SK-N-SH (cell line): ENCODE data around the gene MAN2B2. TPM values are rescaled to one million over a fixed set of nuclear protein-coding genes. Genes with fewer than 3 reads are reported as not detected.

Source experiments
- CTCF ChIA-PET: fragments of 300-600, 350-600 bp; formaldehyde crosslinking; extraction: SDS; loops from one replicate; lab custom pipeline; 2021; lab: Yijun Ruan, JAX
- POLR2A ChIA-PET: fragments of 350-600 bp; sonication (Branson Sonifier 250); formaldehyde crosslinking; extraction: SDS; loops from one replicate; lab custom pipeline; 2020; ENCODE audit warnings: antibody characterized with exemption, inconsistent platforms; lab: Yijun Ruan, JAX
- DNase-seq: peaks from one replicate; pipeline ENCODE4 v3.0.0; 2012
- H2AFZ ChIP-seq: fragments of 200-600 bp; sonication (generic); 2 replicates; pipeline ENCODE4 v1.8.1; 2016; ENCODE audit warnings: antibody characterized with exemption, mild to moderate bottlenecking, low read depth
- H3F3A ChIP-seq: fragments of 200-600 bp; sonication (generic); replicated peaks from 2 replicates; pipeline ENCODE3; 2016; ENCODE audit warnings: antibody characterized with exemption, mild to moderate bottlenecking; ENCODE audit not compliant: insufficient read depth
- H3K27ac ChIP-seq, 2 experiments: fragments of 200-500 bp in 1 of 2; fragments of 200-600 bp in 1 of 2; sonication (Bioruptor generic) in 1 of 2; sonication (generic), shearing (Covaris generic) in 1 of 2; 2 replicates each; pipeline versions ENCODE4 v1.5.1 to v1.6.1; 2014 to 2016; ENCODE audit warnings: low read depth in 2 of 2, inconsistent platforms in 1 of 2, low read length in 1 of 2, mild to moderate bottlenecking in 1 of 2, mixed read lengths in 1 of 2
- H3K27me3 ChIP-seq: fragments of 200-600 bp; sonication (generic), shearing (Covaris generic); 2 replicates; pipeline ENCODE4 v1.6.1; 2016; ENCODE audit warnings: mixed run types; ENCODE audit not compliant: insufficient read depth
- H3K36me3 ChIP-seq, 2 experiments: fragments of 200-500 bp in 1 of 2; fragments of 200-600 bp in 1 of 2; sonication (Bioruptor generic) in 1 of 2; sonication (generic) in 1 of 2; replicated peaks in 1 of 2; 2 replicates each; pipeline versions ENCODE3 to v1.5.1; 2014 to 2016; ENCODE audit warnings: low read length in 1 of 2, mild to moderate bottlenecking in 1 of 2; ENCODE audit not compliant: insufficient read depth in 2 of 2, control insufficient read depth in 1 of 2
- H3K4me1 ChIP-seq, 2 experiments: fragments of 200-500 bp in 1 of 2; fragments of 200-600 bp in 1 of 2; sonication (Bioruptor generic) in 1 of 2; sonication (generic), shearing (Covaris generic) in 1 of 2; 2 replicates each; pipeline versions ENCODE4 v1.5.1 to v1.6.1; 2014 to 2016; ENCODE audit warnings: low read depth in 1 of 2, low read length in 1 of 2, mixed run types in 1 of 2; ENCODE audit not compliant: insufficient read depth in 2 of 2, control insufficient read depth in 1 of 2
- H3K4me2 ChIP-seq: fragments of 200-600 bp; sonication (generic), shearing (Covaris generic); 2 replicates; pipeline ENCODE4 v1.6.1; 2017; ENCODE audit warnings: mixed run types
- H3K4me3 ChIP-seq, 2 experiments: fragments of 200-500 bp in 1 of 2; fragments of 200-600 bp in 1 of 2; sonication (Bioruptor generic) in 1 of 2; sonication (generic), shearing (Covaris generic) in 1 of 2; 2 replicates each; pipeline versions ENCODE4 v1.5.1 to v1.8.1; 2014 to 2016; ENCODE audit warnings: low read depth in 2 of 2, inconsistent platforms in 1 of 2, low read length in 1 of 2, mild to moderate bottlenecking in 1 of 2, mixed read lengths in 1 of 2, moderate library complexity in 1 of 2
- H3K79me2 ChIP-seq: fragments of 200-600 bp; sonication (generic); 2 replicates; pipeline ENCODE4 v1.8.1; 2017; ENCODE audit warnings: mild to moderate bottlenecking; ENCODE audit not compliant: insufficient read depth
- H3K9ac ChIP-seq: fragments of 200-600 bp; sonication (generic); 2 replicates; pipeline ENCODE4 v1.6.1; 2017; ENCODE audit warnings: mixed run types
- H3K9me2 ChIP-seq: fragments of 200-600 bp; sonication (generic); 2 replicates; pipeline ENCODE4 v1.6.1; 2017; ENCODE audit warnings: mixed run types
- H3K9me3 ChIP-seq: fragments of 200-600 bp; sonication (generic); 2 replicates; pipeline ENCODE4 v1.6.1; 2017; ENCODE audit warnings: mixed run types, mild to moderate bottlenecking, moderate library complexity
- H4K20me1 ChIP-seq: fragments of 200-600 bp; sonication (generic); 2 replicates; pipeline ENCODE4 v1.6.1; 2017; ENCODE audit warnings: mild to moderate bottlenecking, mixed run types; ENCODE audit not compliant: insufficient read depth
- CHD2 ChIP-seq: fragments of 150-350 bp; IDR thresholded peaks from 2 replicates; pipeline ENCODE4 v1.6.1; 2018; ENCODE audit warnings: low read length; ENCODE audit not compliant: partially characterized antibody
- EP300 ChIP-seq, 2 experiments: IDR thresholded peaks; 2 replicates each; pipeline versions ENCODE4 v1.4.0 to v1.6.1; 2012; ENCODE audit warnings: borderline replicate concordance in 1 of 2, low read depth in 1 of 2, low read length in 1 of 2
- EZH2phosphoT487 ChIP-seq: fragments of 200-600 bp; sonication (generic); IDR thresholded peaks from 2 replicates; pipeline ENCODE4 v1.6.1; 2017; ENCODE audit warnings: low read depth, mixed run types, mild to moderate bottlenecking, antibody characterized with exemption, moderate library complexity, borderline replicate concordance
- FOSL2 ChIP-seq: IDR thresholded peaks from 2 replicates; pipeline ENCODE4 v1.4.0; 2012; ENCODE audit warnings: low read depth, mild to moderate bottlenecking, moderate library complexity, borderline replicate concordance
- FOXM1 ChIP-seq: IDR thresholded peaks from 2 replicates; pipeline ENCODE4 v1.4.0; 2012; ENCODE audit warnings: low read depth, mild to moderate bottlenecking
- GABPA ChIP-seq: IDR thresholded peaks from 2 replicates; pipeline ENCODE4 v1.4.0; 2012; ENCODE audit warnings: low read depth, mild to moderate bottlenecking
- JUND ChIP-seq: IDR thresholded peaks from 2 replicates; pipeline ENCODE4 v1.4.0; 2012
- MXI1 ChIP-seq: IDR thresholded peaks from 2 replicates; pipeline ENCODE4 v1.6.1; 2012; ENCODE audit warnings: mild to moderate bottlenecking, low read depth, low read length, improper control_type of control experiment
- NFIC ChIP-seq: IDR thresholded peaks from 2 replicates; pipeline ENCODE4 v1.4.0; 2012; ENCODE audit warnings: borderline replicate concordance
- NRF1 ChIP-seq: IDR thresholded peaks from 2 replicates; pipeline ENCODE4 v1.6.1; 2012; ENCODE audit warnings: low read depth, mild to moderate bottlenecking, low read length
- POLR2AphosphoS5 ChIP-seq: IDR thresholded peaks from 2 replicates; pipeline ENCODE4 v1.6.1; 2012; ENCODE audit warnings: low read depth, low read length
- RCOR1 ChIP-seq: fragments of 150-350 bp; IDR thresholded peaks from 2 replicates; pipeline ENCODE4 v1.6.1; 2017; ENCODE audit warnings: antibody characterized with exemption, low read length
- RFX5 ChIP-seq: IDR thresholded peaks from 2 replicates; pipeline ENCODE4 v1.6.1; 2012; ENCODE audit warnings: mild to moderate bottlenecking, improper control_type of control experiment, low read length
- RXRA ChIP-seq: IDR thresholded peaks from 2 replicates; pipeline ENCODE4 v1.4.0; 2012; ENCODE audit warnings: low read depth, mild to moderate bottlenecking, borderline replicate concordance
- WGBS: methylation state at CpG from one replicate; pipeline ENCODE4 v1.1.6; 2017; ENCODE audit warnings: low lambda C conversion rate; 5-methylcytosine and 5-hydroxymethylcytosine counted together
- polyA plus RNA-seq, 3 experiments: library from polyadenylated mRNA; depleted of rRNA; stranded (reverse); fragments of >200 nt; gene quantifications; 2 replicates each; pipeline ENCODE4 v1.2.3, GENCODE V29; 2012
- TF ChIP-seq, protein P1 (sequence below): IDR thresholded peaks from 2 replicates; pipeline ENCODE4 v1.4.0; 2012; ENCODE audit warnings: low read depth
- TF ChIP-seq, protein P2 (sequence below): fragments of 150-350 bp; IDR thresholded peaks from 2 replicates; pipeline ENCODE4 v1.6.1; 2016; ENCODE audit warnings: mild to moderate bottlenecking, low read depth, low read length
- TF ChIP-seq, protein P3 (sequence below): IDR thresholded peaks from 2 replicates; pipeline ENCODE4; 2012
- TF ChIP-seq, protein P4 (sequence below): IDR thresholded peaks from 2 replicates; pipeline ENCODE4 v1.4.0; 2012; ENCODE audit warnings: low read depth, borderline replicate concordance
- TF ChIP-seq, protein P5 (sequence below): IDR thresholded peaks from 2 replicates; pipeline ENCODE4 v1.6.1; 2012; ENCODE audit warnings: mild to moderate bottlenecking, low read depth, low read length, moderate library complexity

MAN2B2 gene
- polyA plus RNA-seq, 1 of the 3 experiments (the other 2 are of a cell fraction): 24.9 TPM

DNA sequence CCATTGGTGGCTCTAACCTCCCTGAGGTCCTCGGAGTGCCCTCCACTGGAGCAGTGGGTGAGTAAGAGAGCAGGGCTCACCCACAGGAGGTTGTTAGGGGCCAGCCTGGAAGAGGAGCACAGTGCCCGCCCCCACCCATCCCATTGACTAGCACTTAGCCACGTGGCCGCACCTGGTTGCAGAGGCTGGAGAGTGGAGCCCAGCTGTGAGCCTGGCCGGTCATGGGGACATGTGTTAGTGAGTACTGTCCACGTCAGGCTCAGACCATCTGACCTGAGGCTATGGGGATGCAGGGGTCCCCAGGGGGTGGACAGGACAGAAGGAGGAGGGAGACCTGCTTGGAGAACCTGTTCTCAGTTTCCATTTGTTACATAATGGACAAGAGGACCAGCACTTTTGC, 1.4 kb upstream of the MAN2B2 start (continued):
- TF ChIP-seq, protein P1, sequence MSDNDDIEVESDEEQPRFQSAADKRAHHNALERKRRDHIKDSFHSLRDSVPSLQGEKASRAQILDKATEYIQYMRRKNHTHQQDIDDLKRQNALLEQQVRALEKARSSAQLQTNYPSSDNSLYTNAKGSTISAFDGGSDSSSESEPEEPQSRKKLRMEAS: no peak

DNA sequence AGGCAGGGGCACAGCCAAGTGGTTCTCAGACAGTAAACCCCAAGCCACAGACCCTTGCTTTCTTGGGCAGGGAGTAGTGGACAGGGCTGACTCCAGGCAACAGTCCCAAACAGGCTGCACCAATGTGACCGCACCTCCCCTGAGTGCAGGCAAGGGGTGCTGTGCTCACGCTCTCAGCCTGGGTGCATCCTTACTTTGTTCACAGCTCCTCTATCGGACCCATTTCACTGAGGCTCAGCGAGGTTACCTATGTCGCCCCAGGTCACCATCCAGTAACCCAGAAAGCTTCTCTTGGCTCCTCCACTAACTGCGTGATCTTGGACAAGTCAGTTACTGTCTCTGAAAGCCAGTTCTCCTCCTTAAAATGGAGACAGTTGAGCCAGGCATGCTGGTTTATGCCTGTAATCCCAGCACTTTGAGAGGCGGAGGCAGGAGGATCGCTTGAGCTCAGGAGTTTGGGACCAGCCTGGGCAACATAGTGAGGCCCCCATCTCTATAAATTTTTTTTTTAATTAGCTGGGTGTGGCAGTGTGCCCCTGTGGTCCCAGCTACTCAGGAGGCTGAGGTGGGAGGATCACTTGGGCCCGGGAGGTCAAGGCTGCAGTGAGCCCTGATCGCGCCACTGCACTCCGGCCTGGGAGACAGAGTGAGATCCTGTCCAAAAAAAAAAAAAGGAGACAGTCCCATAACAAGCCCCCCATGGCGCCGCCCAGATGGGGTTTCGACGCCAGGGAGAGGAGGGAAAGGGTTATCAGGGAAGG, 823 bp upstream of the MAN2B2 start:
- DNase-seq: no peak
- H3K9me3 ChIP-seq: no peaks in the 10 kb centered on the region
- H3K9me2 ChIP-seq: no peaks in the 10 kb centered on the region
- H3F3A ChIP-seq: no peaks in the 10 kb centered on the region
- TF ChIP-seq POLR2AphosphoS5 (no peak), MXI1 (no peak), CHD2 (no peak), GABPA (no peak), JUND (no peak), EP300 (IDR thresholded peaks at IDR 0.05; ENCODE audit: borderline replicate concordance in 1 of 2, low read depth in 1 of 2, low read length in 1 of 2) (no peak), RFX5 (no peak), RCOR1 (no peak), NRF1 (no peak), EZH2phosphoT487 (no peak), FOXM1 (no peak), FOSL2 (no peak), RXRA (no peak), NFIC (no peak)
- TF ChIP-seq, protein P2, sequence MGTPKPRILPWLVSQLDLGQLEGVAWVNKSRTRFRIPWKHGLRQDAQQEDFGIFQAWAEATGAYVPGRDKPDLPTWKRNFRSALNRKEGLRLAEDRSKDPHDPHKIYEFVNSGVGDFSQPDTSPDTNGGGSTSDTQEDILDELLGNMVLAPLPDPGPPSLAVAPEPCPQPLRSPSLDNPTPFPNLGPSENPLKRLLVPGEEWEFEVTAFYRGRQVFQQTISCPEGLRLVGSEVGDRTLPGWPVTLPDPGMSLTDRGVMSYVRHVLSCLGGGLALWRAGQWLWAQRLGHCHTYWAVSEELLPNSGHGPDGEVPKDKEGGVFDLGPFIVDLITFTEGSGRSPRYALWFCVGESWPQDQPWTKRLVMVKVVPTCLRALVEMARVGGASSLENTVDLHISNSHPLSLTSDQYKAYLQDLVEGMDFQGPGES: no peak
- TF ChIP-seq, protein P3, sequence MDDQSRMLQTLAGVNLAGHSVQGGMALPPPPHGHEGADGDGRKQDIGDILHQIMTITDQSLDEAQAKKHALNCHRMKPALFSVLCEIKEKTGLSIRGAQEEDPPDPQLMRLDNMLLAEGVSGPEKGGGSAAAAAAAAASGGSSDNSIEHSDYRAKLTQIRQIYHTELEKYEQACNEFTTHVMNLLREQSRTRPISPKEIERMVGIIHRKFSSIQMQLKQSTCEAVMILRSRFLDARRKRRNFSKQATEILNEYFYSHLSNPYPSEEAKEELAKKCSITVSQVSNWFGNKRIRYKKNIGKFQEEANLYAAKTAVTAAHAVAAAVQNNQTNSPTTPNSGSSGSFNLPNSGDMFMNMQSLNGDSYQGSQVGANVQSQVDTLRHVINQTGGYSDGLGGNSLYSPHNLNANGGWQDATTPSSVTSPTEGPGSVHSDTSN: no peak
- TF ChIP-seq, protein P4, sequence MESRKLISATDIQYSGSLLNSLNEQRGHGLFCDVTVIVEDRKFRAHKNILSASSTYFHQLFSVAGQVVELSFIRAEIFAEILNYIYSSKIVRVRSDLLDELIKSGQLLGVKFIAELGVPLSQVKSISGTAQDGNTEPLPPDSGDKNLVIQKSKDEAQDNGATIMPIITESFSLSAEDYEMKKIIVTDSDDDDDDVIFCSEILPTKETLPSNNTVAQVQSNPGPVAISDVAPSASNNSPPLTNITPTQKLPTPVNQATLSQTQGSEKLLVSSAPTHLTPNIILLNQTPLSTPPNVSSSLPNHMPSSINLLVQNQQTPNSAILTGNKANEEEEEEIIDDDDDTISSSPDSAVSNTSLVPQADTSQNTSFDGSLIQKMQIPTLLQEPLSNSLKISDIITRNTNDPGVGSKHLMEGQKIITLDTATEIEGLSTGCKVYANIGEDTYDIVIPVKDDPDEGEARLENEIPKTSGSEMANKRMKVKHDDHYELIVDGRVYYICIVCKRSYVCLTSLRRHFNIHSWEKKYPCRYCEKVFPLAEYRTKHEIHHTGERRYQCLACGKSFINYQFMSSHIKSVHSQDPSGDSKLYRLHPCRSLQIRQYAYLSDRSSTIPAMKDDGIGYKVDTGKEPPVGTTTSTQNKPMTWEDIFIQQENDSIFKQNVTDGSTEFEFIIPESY: no peak
- TF ChIP-seq, protein P5, sequence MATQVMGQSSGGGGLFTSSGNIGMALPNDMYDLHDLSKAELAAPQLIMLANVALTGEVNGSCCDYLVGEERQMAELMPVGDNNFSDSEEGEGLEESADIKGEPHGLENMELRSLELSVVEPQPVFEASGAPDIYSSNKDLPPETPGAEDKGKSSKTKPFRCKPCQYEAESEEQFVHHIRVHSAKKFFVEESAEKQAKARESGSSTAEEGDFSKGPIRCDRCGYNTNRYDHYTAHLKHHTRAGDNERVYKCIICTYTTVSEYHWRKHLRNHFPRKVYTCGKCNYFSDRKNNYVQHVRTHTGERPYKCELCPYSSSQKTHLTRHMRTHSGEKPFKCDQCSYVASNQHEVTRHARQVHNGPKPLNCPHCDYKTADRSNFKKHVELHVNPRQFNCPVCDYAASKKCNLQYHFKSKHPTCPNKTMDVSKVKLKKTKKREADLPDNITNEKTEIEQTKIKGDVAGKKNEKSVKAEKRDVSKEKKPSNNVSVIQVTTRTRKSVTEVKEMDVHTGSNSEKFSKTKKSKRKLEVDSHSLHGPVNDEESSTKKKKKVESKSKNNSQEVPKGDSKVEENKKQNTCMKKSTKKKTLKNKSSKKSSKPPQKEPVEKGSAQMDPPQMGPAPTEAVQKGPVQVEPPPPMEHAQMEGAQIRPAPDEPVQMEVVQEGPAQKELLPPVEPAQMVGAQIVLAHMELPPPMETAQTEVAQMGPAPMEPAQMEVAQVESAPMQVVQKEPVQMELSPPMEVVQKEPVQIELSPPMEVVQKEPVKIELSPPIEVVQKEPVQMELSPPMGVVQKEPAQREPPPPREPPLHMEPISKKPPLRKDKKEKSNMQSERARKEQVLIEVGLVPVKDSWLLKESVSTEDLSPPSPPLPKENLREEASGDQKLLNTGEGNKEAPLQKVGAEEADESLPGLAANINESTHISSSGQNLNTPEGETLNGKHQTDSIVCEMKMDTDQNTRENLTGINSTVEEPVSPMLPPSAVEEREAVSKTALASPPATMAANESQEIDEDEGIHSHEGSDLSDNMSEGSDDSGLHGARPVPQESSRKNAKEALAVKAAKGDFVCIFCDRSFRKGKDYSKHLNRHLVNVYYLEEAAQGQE: no peak
- TF ChIP-seq, protein P1: no peak
- TF ChIP-seq, all 33 proteins: peak for 0
- Histone ChIP-seq H3K4me1 (peaks cover 3 to 15% of the 10 kb centered on the region in 2 experiments; a peak in 2 of 4 replicates), H3K79me2 (peaks cover 5% of the 10 kb centered on the region; the same call in 1 of the 2 replicates), H3K4me3 (peak overlapping the region; percentile 92 to 98), H3K4me2 (peak overlapping the region; percentile 100), H2AFZ (peak overlapping the region; percentile 99), H3K36me3 (peaks cover 5 to 6% of the 10 kb centered on the region in 2 experiments), H3K27me3 (no peaks in the 10 kb centered on the region; the same call in 1 of the 2 replicates), H3K9ac (peak overlapping the region; percentile 85; the same call in 1 of the 2 replicates), H3K27ac (peak overlapping the region in 1 of 2 experiments; percentile 77; a peak in 2 of 4 replicates), H4K20me1 (no peaks in the 10 kb centered on the region)
- CTCF ChIA-PET: interaction anchor here (1.0 to 5.1 kb wide), 3 partner anchors 26 to 576 kb away, joined by 3 to 45 read pairs (median 4); no protein-coding TSS in a partner anchor
- 59% methylated on average over 16 of the region's 16 CpGs for WGBS
- POLR2A ChIA-PET: interaction anchor here (0.9 to 1.3 kb wide), 5 partner anchors 11 to 99 kb away, joined by 3 to 6 read pairs (median 6); a partner anchor contains a TSS
